HCT116 (cell line): ENCODE data around the gene ZNF385A. TPM values are rescaled to one million over a fixed set of nuclear protein-coding genes. Genes with fewer than 3 reads are reported as not detected.

Experiments
- ATAC-seq: fragments of 200-7000 bp; cut with Tn5 transposase; 2 replicates; pipeline ENCODE4 v1.9.1; 2020; ENCODE audit warnings: mild to moderate bottlenecking, moderate library complexity
- BruUV-seq: library from RNA; stranded (reverse); fragments of 400-500 nt; replicated peaks from 2 replicates; lab custom pipeline; 2021; lab: Mats Ljungman, UMichigan
- CTCF ChIA-PET: fragments of 300-600 bp; sonication (Branson Sonifier 250); formaldehyde crosslinking; loops from one replicate; lab custom pipeline; 2021; ENCODE audit warnings: antibody characterized with exemption; lab: Charles Lee
- POLR2A ChIA-PET: fragments of 300-600, 350-600 bp; sonication (Branson Sonifier 250); formaldehyde crosslinking; loops from one replicate; lab custom pipeline; 2021; ENCODE audit warnings: antibody characterized with exemption; lab: Charles Lee
- RAD21 ChIA-PET, 2 experiments: fragments of 300-600 bp; sonication (Branson Sonifier 250); formaldehyde crosslinking; loops; one replicate each; lab custom pipeline; 2023; ENCODE audit warnings: low total read pairs in 2 of 2; ENCODE audit not compliant: uncharacterized antibody in 2 of 2, unreplicated experiment in 2 of 2, low non-redundant PET in 1 of 2; lab: Charles Lee
- DNase-seq: peaks from one replicate; pipeline ENCODE4 v3.0.0-alpha.2; 2010; ENCODE audit warnings: low read depth, low spot score
- H2AFZ ChIP-seq: fragments of 200-600 bp; shearing (Covaris generic), sonication (generic); 2 replicates; pipeline ENCODE4 v1.6.1; 2017; ENCODE audit warnings: low read depth, mixed run types, mixed read lengths, antibody characterized with exemption, low read length; ENCODE audit not compliant: poor library complexity, severe bottlenecking
- H3K27ac ChIP-seq: 2 replicates; pipeline ENCODE4 v1.5.1; 2012; ENCODE audit warnings: low read depth, low read length
- H3K27me3 ChIP-seq: fragments of 200-600 bp; sonication (generic); 2 replicates; pipeline ENCODE4 v1.6.1; 2016; ENCODE audit warnings: mixed run types, low read length, mixed read lengths; ENCODE audit not compliant: insufficient read depth
- H3K36me3 ChIP-seq, 2 experiments: fragments of 200-500 bp in 1 of 2; fragments of 200-600 bp in 1 of 2; sonication (Bioruptor generic) in 1 of 2; sonication (generic) in 1 of 2; 2 replicates each; pipeline versions ENCODE4 v1.5.1 to v1.6.1; 2014 to 2016; ENCODE audit warnings: low read length in 2 of 2, inconsistent platforms in 1 of 2, mixed read lengths in 1 of 2, mixed run types in 1 of 2; ENCODE audit not compliant: insufficient read depth in 2 of 2, control insufficient read depth in 1 of 2
- H3K4me1 ChIP-seq, 2 experiments: fragments of 200-600 bp in 1 of 2; sonication (generic) in 1 of 2; 2 replicates each; pipeline versions ENCODE4 v1.5.1 to v1.6.1; 2012 to 2017; ENCODE audit warnings: low read length in 2 of 2, inconsistent platforms in 1 of 2, mild to moderate bottlenecking in 1 of 2, mixed read lengths in 1 of 2, mixed run types in 1 of 2, moderate library complexity in 1 of 2; ENCODE audit not compliant: insufficient read depth in 2 of 2, control insufficient read depth in 1 of 2
- H3K4me2 ChIP-seq: fragments of 200-600 bp; sonication (generic); 2 replicates; pipeline ENCODE4 v1.6.1; 2017; ENCODE audit warnings: mixed run types, low read length, mixed read lengths
- H3K4me3 ChIP-seq, 2 experiments: fragments of 200-600 bp in 1 of 2; sonication (generic) in 1 of 2; replicated peaks in 1 of 2; 2 replicates each; pipeline ENCODE4 v1.5.1; 2011 to 2016; ENCODE audit warnings: low read length in 2 of 2, control low read depth in 1 of 2, low read depth in 1 of 2, mild to moderate bottlenecking in 1 of 2, mixed read lengths in 1 of 2, mixed run types in 1 of 2
- H3K79me2 ChIP-seq: fragments of 200-600 bp; sonication (generic); 2 replicates; pipeline ENCODE4 v1.6.1; 2017; ENCODE audit warnings: mild to moderate bottlenecking, mixed run types, low read length, moderate library complexity, mixed read lengths; ENCODE audit not compliant: insufficient read depth
- H3K9ac ChIP-seq: fragments of 200-600 bp; sonication (generic); 2 replicates; pipeline ENCODE4 v1.6.1; 2016; ENCODE audit warnings: low read length, mixed read lengths
- H3K9me2 ChIP-seq: fragments of 200-600 bp; sonication (generic), shearing (Covaris generic); 2 replicates; pipeline ENCODE4 v1.6.1; 2017; ENCODE audit warnings: mixed run types, mild to moderate bottlenecking, moderate library complexity; ENCODE audit not compliant: insufficient read depth
- H3K9me3 ChIP-seq, 2 experiments: fragments of 200-500 bp in 1 of 2; fragments of 200-600 bp in 1 of 2; sonication (Bioruptor generic) in 1 of 2; sonication (generic) in 1 of 2; 2 replicates each; pipeline ENCODE4 v1.6.1; 2014 to 2017; ENCODE audit warnings: low read length in 2 of 2, mixed read lengths in 2 of 2, inconsistent platforms in 1 of 2, low read depth in 1 of 2, mild to moderate bottlenecking in 1 of 2, mixed run types in 1 of 2, moderate library complexity in 1 of 2; ENCODE audit not compliant: control insufficient read depth in 1 of 2, insufficient read depth in 1 of 2
- H4K20me1 ChIP-seq: fragments of 200-600 bp; sonication (generic), shearing (Covaris generic); 2 replicates; pipeline ENCODE4 v1.6.1; 2017; ENCODE audit warnings: mixed run types, mild to moderate bottlenecking, moderate library complexity; ENCODE audit not compliant: insufficient read depth
- EGR1 ChIP-seq: IDR thresholded peaks from 2 replicates; pipeline ENCODE4 v1.6.1; 2012; ENCODE audit warnings: low read depth
- POLR2AphosphoS5 ChIP-seq: IDR thresholded peaks from 2 replicates; pipeline ENCODE4 v1.6.1; 2011; ENCODE audit warnings: mild to moderate bottlenecking, low read depth, low read length, moderate library complexity
- SRF ChIP-seq: IDR thresholded peaks from 2 replicates; pipeline ENCODE4 v1.6.1; 2012; ENCODE audit warnings: low read depth
- intact Hi-C: fragments of 100-400 bp; cut with micrococcal nuclease; formaldehyde crosslinking; loops from 2 replicates; pipeline ENCODE4 v1.10.0; 2022
- total RNA-seq: library from RNA; stranded (reverse); gene quantifications from one replicate; pipeline ENCODE4 v1.2.1, GENCODE V29; 2021; ENCODE audit not compliant: unreplicated experiment
- TF ChIP-seq, protein P1 (sequence below), 3 experiments: fragments of 200-600 bp in 1 of 3; sonication (generic) in 1 of 3; IDR thresholded peaks in 2 of 3; conservative IDR thresholded peaks in 1 of 3; 2 replicates each; pipeline ENCODE4 v1.5.1; 2012 to 2017; ENCODE audit warnings: low read depth in 2 of 3, low read length in 2 of 3, antibody characterized with exemption in 1 of 3, borderline replicate concordance in 1 of 3, control low read depth in 1 of 3, mild to moderate bottlenecking in 1 of 3, mixed read lengths in 1 of 3, mixed run types in 1 of 3, moderate library complexity in 1 of 3; ENCODE audit not compliant: insufficient read depth in 1 of 3

The ZNF385A gene
- total RNA-seq, 1 experiment from 2014 or later = 34.7 TPM

DNA sequence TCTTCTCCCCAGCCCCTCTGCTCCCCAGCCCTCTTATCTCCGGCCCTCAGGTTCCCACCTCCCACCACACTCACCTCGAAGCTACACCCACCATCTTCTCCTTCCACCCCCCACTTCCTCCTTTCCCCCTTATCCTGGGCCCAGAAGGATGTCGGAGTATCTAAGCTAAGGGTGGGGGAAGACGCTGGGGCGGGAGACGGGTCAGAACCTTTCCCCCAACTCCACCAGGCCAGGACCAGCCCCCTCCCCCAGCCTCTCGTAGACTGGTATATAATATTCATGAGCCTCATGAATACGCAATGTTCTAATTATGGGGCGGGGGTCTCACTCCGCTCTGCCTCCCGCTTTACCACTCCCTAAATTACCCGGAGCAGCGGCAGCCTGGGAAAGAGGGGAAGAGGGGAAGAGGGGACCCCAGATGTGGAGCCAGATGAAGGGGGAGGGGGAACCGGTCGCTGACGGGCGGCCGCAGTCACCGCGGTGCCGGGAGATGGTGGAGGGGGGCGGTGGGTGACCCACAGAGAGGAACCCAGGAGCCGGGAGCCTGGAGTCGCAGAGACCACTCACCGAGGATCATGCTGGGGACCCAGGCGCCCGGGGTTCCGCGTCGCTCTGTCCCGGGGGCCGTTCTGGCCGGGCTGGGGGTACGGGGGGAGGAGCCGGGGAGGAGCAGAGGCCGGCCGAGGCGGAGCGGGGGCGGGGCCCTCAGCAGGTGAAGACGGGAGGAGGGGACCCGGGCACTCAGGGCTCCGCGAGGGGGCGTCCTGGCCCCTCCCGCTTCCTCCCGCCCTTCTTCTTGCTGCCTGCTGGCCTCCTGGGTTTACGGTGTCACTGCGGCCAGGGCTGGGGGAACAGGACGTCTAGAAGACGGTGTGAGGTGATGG lies 6.4 kb upstream of the ZNF385A start:
- Histone ChIP-seq H4K20me1 (no peaks in the 10 kb centered on the region), H2AFZ (no peak overlapping the region), H3K27me3 (no peaks in the 10 kb centered on the region), H3K36me3 (peaks cover 4 to 7% of the 10 kb centered on the region in 2 experiments; a peak in 3 of 4 replicates), H3K79me2 (no peaks in the 10 kb centered on the region), H3K9ac (peak overlapping the region; percentile 61), H3K27ac (peak overlapping the region; percentile 21; the same call in 1 of the 2 replicates), H3K9me2 (no peaks in the 10 kb centered on the region), H3K4me2 (peak overlapping the region; percentile 81), H3K4me3 (peak overlapping the region; percentile 53 to 62)
- RAD21 ChIA-PET = interaction anchor here in 1 of 2 experiments (0.6 kb wide), 1 partner anchor 406 kb away, joined by 6 read pairs; the partner anchor contains the start of gene HOXC10
- intact Hi-C loops = no loop called here
- DNase-seq = no peak
- TF ChIP-seq, protein P1, sequence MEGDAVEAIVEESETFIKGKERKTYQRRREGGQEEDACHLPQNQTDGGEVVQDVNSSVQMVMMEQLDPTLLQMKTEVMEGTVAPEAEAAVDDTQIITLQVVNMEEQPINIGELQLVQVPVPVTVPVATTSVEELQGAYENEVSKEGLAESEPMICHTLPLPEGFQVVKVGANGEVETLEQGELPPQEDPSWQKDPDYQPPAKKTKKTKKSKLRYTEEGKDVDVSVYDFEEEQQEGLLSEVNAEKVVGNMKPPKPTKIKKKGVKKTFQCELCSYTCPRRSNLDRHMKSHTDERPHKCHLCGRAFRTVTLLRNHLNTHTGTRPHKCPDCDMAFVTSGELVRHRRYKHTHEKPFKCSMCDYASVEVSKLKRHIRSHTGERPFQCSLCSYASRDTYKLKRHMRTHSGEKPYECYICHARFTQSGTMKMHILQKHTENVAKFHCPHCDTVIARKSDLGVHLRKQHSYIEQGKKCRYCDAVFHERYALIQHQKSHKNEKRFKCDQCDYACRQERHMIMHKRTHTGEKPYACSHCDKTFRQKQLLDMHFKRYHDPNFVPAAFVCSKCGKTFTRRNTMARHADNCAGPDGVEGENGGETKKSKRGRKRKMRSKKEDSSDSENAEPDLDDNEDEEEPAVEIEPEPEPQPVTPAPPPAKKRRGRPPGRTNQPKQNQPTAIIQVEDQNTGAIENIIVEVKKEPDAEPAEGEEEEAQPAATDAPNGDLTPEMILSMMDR (IDR thresholded peaks at IDR 0.05 in 2 of 3, conservative IDR thresholded peaks at IDR 0.05 in 1 of 3; ENCODE audit: borderline replicate concordance in 1 of 3, insufficient read depth in 1 of 3, low read depth in 2 of 3, low read length in 2 of 3) = peak in 1 of 3 experiments; percentile 13; a peak in 1 of 6 replicates
- TF ChIP-seq SRF = no peak
- 0 out of 2 replicates have a peak, but pooled peaks have one; percentile 41 for TF ChIP-seq POLR2AphosphoS5
- peak; percentile 59 for TF ChIP-seq EGR1
- TF ChIP-seq, all 23 proteins: peak for 3
- Histone ChIP-seq H3K9me3 (no peaks in the 10 kb centered on the region), H3K4me1 (peaks cover 32 to 62% of the 10 kb centered on the region in 2 experiments)
- BruUV-seq = no TSS peak
- peak; percentile 79 for ATAC-seq
- ChIA-PET POLR2A (no interaction called here), CTCF (interaction anchor here (0.8 to 0.9 kb wide), 2 partner anchors 9 to 11 kb away, joined by 3 read pairs; no protein-coding TSS in a partner anchor)
